Panc1 (cell line): Measurements from ENCODE around the gene SOX12. TPM values are rescaled to one million over a fixed set of nuclear protein-coding genes. Genes with fewer than 3 reads are reported as not detected.
"Not testable (repeated sequence)": the region's sequence is repeated elsewhere in the genome, so short reads cannot be mapped to it uniquely, and the experiment has no call there.

Experiments
- ATAC-seq: fragments of 200-7000 bp; cut with Tn5 transposase; 2 replicates; pipeline ENCODE4 v1.9.1; 2020; ENCODE audit warnings: mild to moderate bottlenecking, moderate library complexity
- BruUV-seq: library from RNA; stranded (reverse); fragments of 400-500 nt; replicated peaks from 2 replicates; lab custom pipeline; 2021; lab: Mats Ljungman, UMichigan
- CTCF ChIA-PET: fragments of 300-600 bp; sonication (Branson Sonifier 250); formaldehyde crosslinking; loops from one replicate; lab custom pipeline; 2022; ENCODE audit warnings: antibody characterized with exemption; lab: Charles Lee
- POLR2A ChIA-PET: fragments of 300-600 bp; sonication (Branson Sonifier 250); formaldehyde crosslinking; loops from one replicate; lab custom pipeline; 2022; ENCODE audit warnings: antibody characterized with exemption; lab: Charles Lee
- DNase-seq: peaks from one replicate; pipeline ENCODE4 v3.0.0-alpha.2; 2010; ENCODE audit warnings: low read depth, low spot score
- H3K27ac ChIP-seq: 2 replicates; pipeline ENCODE4 v1.5.1; 2011; ENCODE audit warnings: mild to moderate bottlenecking, low read length, inconsistent platforms
- H3K27me3 ChIP-seq: fragments of 200-500 bp; sonication (Bioruptor generic); 2 replicates; pipeline ENCODE4 v1.6.0; 2014; ENCODE audit warnings: low read length, inconsistent platforms; ENCODE audit not compliant: control insufficient read depth, insufficient read depth
- H3K36me3 ChIP-seq: fragments of 200-500 bp; sonication (Bioruptor generic); 2 replicates; pipeline ENCODE4 v1.5.1; 2014; ENCODE audit warnings: inconsistent platforms, mild to moderate bottlenecking, low read length, moderate library complexity; ENCODE audit not compliant: control insufficient read depth, insufficient read depth
- H3K4me1 ChIP-seq: 2 replicates; pipeline ENCODE4 v1.5.1; 2011; ENCODE audit warnings: inconsistent platforms, mild to moderate bottlenecking, low read length, moderate library complexity; ENCODE audit not compliant: control insufficient read depth, insufficient read depth
- H3K4me3 ChIP-seq, 2 experiments: 2 replicates each; pipeline ENCODE4 v1.5.1; 2011 to 2012; ENCODE audit warnings: low read depth in 2 of 2, low read length in 2 of 2, mild to moderate bottlenecking in 2 of 2, inconsistent platforms in 1 of 2, moderate library complexity in 1 of 2
- H3K9me3 ChIP-seq: fragments of 200-500 bp; sonication (Bioruptor generic); 2 replicates; pipeline ENCODE4 v1.5.1; 2014; ENCODE audit warnings: low read depth, mild to moderate bottlenecking, inconsistent platforms, low read length, moderate library complexity; ENCODE audit not compliant: control insufficient read depth, insufficient read depth
- POLR2AphosphoS5 ChIP-seq: IDR thresholded peaks from 2 replicates; pipeline ENCODE4 v1.6.1; 2012; ENCODE audit warnings: mild to moderate bottlenecking, low read depth, low read length, moderate library complexity
- SIN3A ChIP-seq: IDR thresholded peaks from 2 replicates; pipeline ENCODE4 v1.6.1; 2012; ENCODE audit warnings: low read depth, mild to moderate bottlenecking, low read length, moderate library complexity, borderline replicate concordance; ENCODE audit not compliant: insufficient read depth
- TCF7L2 ChIP-seq: IDR thresholded peaks from 2 replicates; pipeline ENCODE4 v1.6.1; 2011; ENCODE audit warnings: mild to moderate bottlenecking, low read depth, low read length, inconsistent platforms
- in situ Hi-C: cut with HindIII; loops from 2 replicates; pipeline ENCODE4 v1.10.0; 2016; ENCODE audit warnings: low sequenced_read_pairs, low pct_unique_long_range_greater_than_20kb
- intact Hi-C: fragments of 100-400 bp; cut with micrococcal nuclease; formaldehyde crosslinking; loops from one replicate; pipeline ENCODE4 v1.10.0; 2022; ENCODE audit not compliant: unreplicated experiment
- total RNA-seq: library from RNA; stranded (reverse); gene quantifications from one replicate; pipeline ENCODE4 v1.2.1, GENCODE V29; 2021; ENCODE audit not compliant: unreplicated experiment
- TF ChIP-seq, protein P1 (sequence below): fragments of 450-650 bp; IDR thresholded peaks from 2 replicates; pipeline ENCODE4 v1.5.1; 2017; ENCODE audit warnings: mild to moderate bottlenecking
- TF ChIP-seq, protein P2 (sequence below), 2 experiments: IDR thresholded peaks; 2 replicates each; pipeline ENCODE4 v1.6.1; 2011 to 2012; ENCODE audit warnings: low read depth in 2 of 2, control low read depth in 1 of 2, low read length in 1 of 2, mild to moderate bottlenecking in 1 of 2, moderate library complexity in 1 of 2; ENCODE audit not compliant: insufficient read depth in 1 of 2

SOX12 gene
- total RNA-seq, 1 experiment from 2014 or later, result 48.6 TPM

DNA sequence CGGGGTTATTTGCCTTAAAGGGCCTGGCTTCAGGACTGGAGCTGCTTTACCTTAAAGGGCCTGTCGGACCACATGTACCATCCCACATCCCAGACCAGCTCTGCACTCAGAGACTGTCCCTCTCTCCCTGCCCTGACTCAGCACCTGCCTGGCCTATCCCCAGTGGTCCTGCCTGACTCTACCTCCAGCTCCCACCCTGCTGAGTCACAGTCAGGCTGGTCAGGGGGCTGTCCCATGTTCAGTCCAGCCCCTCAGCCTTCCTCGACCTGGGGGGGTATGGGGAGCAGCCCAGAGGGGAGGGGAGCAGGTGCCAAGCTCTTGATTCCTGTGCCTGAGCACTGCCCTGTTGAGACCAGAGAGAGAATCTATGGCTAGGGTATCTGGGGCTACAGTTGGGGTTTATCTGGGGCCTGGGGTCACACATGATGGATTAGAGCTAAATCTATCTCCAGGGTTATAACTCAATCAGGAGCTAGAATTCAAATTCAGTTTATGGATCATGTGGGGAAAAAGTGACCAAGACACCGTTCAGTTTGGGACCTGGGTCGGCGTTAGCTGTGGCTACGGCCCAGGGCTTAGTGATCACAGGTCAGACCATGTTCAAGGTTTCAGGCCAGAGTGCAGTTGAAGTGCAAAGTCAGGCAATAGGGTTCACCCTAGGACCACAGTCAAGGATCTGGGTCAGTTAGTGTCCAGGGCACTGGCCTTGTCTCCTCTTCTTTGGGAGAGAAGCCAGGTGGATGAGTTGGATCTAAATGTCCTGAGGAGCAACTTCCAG, 45.8 kb downstream of the SOX12 start:
- Histone ChIP-seq H3K4me3 (no peak overlapping the region), H3K36me3 (no peaks in the 10 kb centered on the region), H3K4me1 (peaks cover 13% of the 10 kb centered on the region), H3K27ac (peak overlapping the region; percentile 70; the same call in 1 of the 2 replicates), H3K27me3 (no peaks in the 10 kb centered on the region), H3K9me3 (no peaks in the 10 kb centered on the region)
- no TSS peak for BruUV-seq
- in situ Hi-C loops, result no loop called here
- ATAC-seq, result no peak
- TF ChIP-seq, protein P1, sequence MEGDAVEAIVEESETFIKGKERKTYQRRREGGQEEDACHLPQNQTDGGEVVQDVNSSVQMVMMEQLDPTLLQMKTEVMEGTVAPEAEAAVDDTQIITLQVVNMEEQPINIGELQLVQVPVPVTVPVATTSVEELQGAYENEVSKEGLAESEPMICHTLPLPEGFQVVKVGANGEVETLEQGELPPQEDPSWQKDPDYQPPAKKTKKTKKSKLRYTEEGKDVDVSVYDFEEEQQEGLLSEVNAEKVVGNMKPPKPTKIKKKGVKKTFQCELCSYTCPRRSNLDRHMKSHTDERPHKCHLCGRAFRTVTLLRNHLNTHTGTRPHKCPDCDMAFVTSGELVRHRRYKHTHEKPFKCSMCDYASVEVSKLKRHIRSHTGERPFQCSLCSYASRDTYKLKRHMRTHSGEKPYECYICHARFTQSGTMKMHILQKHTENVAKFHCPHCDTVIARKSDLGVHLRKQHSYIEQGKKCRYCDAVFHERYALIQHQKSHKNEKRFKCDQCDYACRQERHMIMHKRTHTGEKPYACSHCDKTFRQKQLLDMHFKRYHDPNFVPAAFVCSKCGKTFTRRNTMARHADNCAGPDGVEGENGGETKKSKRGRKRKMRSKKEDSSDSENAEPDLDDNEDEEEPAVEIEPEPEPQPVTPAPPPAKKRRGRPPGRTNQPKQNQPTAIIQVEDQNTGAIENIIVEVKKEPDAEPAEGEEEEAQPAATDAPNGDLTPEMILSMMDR, result no peak
- TF ChIP-seq POLR2AphosphoS5 (no peak), SIN3A (no peak), TCF7L2 (no peak)
- TF ChIP-seq, protein P2, sequence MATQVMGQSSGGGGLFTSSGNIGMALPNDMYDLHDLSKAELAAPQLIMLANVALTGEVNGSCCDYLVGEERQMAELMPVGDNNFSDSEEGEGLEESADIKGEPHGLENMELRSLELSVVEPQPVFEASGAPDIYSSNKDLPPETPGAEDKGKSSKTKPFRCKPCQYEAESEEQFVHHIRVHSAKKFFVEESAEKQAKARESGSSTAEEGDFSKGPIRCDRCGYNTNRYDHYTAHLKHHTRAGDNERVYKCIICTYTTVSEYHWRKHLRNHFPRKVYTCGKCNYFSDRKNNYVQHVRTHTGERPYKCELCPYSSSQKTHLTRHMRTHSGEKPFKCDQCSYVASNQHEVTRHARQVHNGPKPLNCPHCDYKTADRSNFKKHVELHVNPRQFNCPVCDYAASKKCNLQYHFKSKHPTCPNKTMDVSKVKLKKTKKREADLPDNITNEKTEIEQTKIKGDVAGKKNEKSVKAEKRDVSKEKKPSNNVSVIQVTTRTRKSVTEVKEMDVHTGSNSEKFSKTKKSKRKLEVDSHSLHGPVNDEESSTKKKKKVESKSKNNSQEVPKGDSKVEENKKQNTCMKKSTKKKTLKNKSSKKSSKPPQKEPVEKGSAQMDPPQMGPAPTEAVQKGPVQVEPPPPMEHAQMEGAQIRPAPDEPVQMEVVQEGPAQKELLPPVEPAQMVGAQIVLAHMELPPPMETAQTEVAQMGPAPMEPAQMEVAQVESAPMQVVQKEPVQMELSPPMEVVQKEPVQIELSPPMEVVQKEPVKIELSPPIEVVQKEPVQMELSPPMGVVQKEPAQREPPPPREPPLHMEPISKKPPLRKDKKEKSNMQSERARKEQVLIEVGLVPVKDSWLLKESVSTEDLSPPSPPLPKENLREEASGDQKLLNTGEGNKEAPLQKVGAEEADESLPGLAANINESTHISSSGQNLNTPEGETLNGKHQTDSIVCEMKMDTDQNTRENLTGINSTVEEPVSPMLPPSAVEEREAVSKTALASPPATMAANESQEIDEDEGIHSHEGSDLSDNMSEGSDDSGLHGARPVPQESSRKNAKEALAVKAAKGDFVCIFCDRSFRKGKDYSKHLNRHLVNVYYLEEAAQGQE (IDR thresholded peaks at IDR 0.05; ENCODE audit: insufficient read depth in 1 of 2, low read depth in 2 of 2, low read length in 1 of 2), result no peak
- no peak for DNase-seq
- intact Hi-C loops, result no loop called here
- ChIA-PET CTCF (interaction anchor here (0.8 kb wide), 1 partner anchor 60 kb away, joined by 3 read pairs; no protein-coding TSS in a partner anchor), POLR2A (interaction anchor here (0.6 kb wide), 1 partner anchor 15 kb away, joined by 9 read pairs; no protein-coding TSS in a partner anchor)

DNA sequence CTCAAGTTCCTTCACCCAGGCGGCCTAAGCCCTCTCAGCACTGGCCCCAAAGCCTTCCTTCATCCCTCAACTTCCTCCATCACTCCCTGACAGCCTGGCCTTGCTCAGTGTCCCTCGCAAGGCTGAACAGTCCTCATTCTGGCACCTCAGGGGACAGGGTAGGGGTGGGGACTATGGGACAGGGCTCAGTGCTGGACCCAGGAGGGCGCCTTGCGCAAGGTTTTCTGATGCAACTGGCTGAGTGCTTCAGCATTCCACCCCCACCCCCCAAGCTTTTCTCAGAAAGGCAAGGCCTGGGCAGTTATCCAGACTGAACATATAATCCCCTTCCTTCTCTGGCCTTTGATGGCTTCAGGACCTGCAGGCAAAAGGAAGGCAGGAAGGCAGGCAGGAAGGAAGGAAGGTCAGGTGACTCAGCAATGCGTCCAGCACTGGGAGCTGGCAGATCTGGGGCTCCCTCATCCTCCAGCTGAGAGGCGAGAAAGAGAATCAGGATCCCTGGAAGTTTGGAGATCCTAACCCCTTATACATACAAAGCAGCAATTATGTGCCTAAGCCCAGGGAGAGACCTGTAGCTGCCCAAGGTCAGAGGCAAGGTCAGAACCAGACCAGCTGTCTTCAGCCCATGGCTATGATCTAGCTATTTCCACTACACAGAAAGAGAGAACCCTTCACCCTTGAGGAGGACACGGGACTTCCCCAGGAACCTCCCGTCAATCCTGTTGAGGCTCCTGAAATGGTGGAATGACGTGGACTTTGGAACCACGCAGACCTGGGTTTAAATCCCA, 46.6 kb downstream of the SOX12 start:
- no TSS peak for BruUV-seq
- intact Hi-C loops (no loop called here), in situ Hi-C loops (no loop called here)
- ChIA-PET CTCF (interaction anchor here (0.8 kb wide), 2 partner anchors 10 to 60 kb away, joined by 3 to 4 read pairs; no protein-coding TSS in a partner anchor), POLR2A (interaction anchor here (0.6 kb wide), 1 partner anchor 16 kb away, joined by 9 read pairs; no protein-coding TSS in a partner anchor)
- H3K27me3 ChIP-seq, result no peaks in the 10 kb centered on the region
- no peak for ATAC-seq
- peaks cover 6% of the 10 kb centered on the region; the same call in 1 of the 2 replicates for H3K4me1 ChIP-seq
- TF ChIP-seq, protein P2 (IDR thresholded peaks at IDR 0.05; ENCODE audit: insufficient read depth in 1 of 2, low read depth in 2 of 2, low read length in 1 of 2), result no peak
- no peak for TF ChIP-seq SIN3A
- TF ChIP-seq, protein P1, result no peak
- TF ChIP-seq POLR2AphosphoS5, result no peak
- TF ChIP-seq TCF7L2, result no peak
- H3K27ac ChIP-seq, result peak overlapping the region; percentile 70; the same call in 1 of the 2 replicates
- no peaks in the 10 kb centered on the region for H3K9me3 ChIP-seq
- no peak overlapping the region for H3K4me3 ChIP-seq
- no peak for DNase-seq
- H3K36me3 ChIP-seq, result no peaks in the 10 kb centered on the region

DNA sequence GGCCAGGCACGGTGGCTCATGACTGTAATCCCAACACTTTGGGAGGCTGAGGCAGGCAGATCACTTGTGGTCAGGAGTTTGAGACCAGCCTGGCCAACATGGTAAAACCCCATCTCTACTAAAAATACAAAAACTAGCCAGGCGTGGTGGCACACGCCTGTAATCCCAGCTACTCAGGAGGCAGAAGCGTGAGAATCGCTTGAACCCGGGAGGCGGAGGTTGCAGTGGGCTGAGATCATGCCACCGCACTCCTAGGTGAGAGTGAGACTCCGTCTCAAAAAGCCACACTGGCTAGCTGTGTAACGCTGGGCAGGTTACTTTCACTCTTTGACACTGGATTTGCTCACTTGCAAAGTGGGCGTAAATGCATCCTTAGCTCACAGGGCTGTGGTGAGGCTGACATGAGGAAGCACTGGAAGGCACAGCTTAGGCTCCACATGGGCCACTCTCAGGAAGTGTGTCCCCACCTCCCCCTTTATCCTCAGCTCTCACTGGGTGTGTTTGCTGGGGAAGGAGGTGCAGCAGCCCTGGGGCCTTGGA, 47.3 kb downstream of the SOX12 start:
- H3K4me3 ChIP-seq, H3K36me3 ChIP-seq, BruUV-seq, H3K27me3 ChIP-seq, H3K4me1 ChIP-seq, in situ Hi-C loops, POLR2A ChIA-PET, ATAC-seq, intact Hi-C loops, H3K9me3 ChIP-seq, DNase-seq: not testable (repeated sequence)
- CTCF ChIA-PET, result interaction anchor here (0.8 kb wide), 1 partner anchor 11 kb away, joined by 4 read pairs; no protein-coding TSS in a partner anchor
- H3K27ac ChIP-seq, result peak overlapping the region; percentile 70; the same call in 1 of the 2 replicates
